ENCODE results near the gene TASP1.
"Not testable (repeated sequence)": the region's sequence is repeated elsewhere in the genome, so short reads cannot be mapped to it uniquely, and the experiment has no call there.

TASP1 gene

GRCh38 chr20:13648291-13649228, 9.8 kb upstream of the TASP1 start:
- DNase-seq: no peak

- peak; percentile 31 for DNase-seq
Measured at GRCh38 chr20:13644010-13644409, 5.3 kb upstream of the TASP1 start.

GRCh38 chr20:13639150-13639497, 392 bp upstream of the TASP1 start:
- DNase-seq: no peak

- DNase-seq: no peak
Measured at GRCh38 chr20:13638162-13638495, 603 bp downstream of the TASP1 start.

- no peak for DNase-seq
Measured at GRCh38 chr20:13632431-13632830, 6.3 kb downstream of the TASP1 start.

GRCh38 chr20:13627525-13627924, 11.2 kb downstream of the TASP1 start:
- peak; percentile 23 for DNase-seq

- no peak for DNase-seq
Measured at GRCh38 chr20:13626724-13627123, 12.0 kb downstream of the TASP1 start.

GRCh38 chr20:13625304-13625979, 13.3 kb downstream of the TASP1 start:
- no peak for DNase-seq

GRCh38 chr20:13619415-13619814, 19.3 kb downstream of the TASP1 start:
- DNase-seq: peak; percentile 50

- not testable (repeated sequence) for DNase-seq
Measured at GRCh38 chr20:13618456-13618855, 20.3 kb downstream of the TASP1 start.

- not testable (repeated sequence) for DNase-seq
Measured at GRCh38 chr20:13617585-13617984, 21.1 kb downstream of the TASP1 start.

GRCh38 chr20:13616713-13617112, 22.0 kb downstream of the TASP1 start:
- DNase-seq: not testable (repeated sequence)

GRCh38 chr20:13613917-13614316, 24.8 kb downstream of the TASP1 start:
- peak; percentile 9 for DNase-seq

GRCh38 chr20:13611611-13612125, 27.1 kb downstream of the TASP1 start:
- DNase-seq: no peak

GRCh38 chr20:13610184-13610583, 28.5 kb downstream of the TASP1 start:
- DNase-seq: no peak

GRCh38 chr20:13608066-13608465, 30.7 kb downstream of the TASP1 start:
- no peak for DNase-seq

- not testable (repeated sequence) for DNase-seq
Measured at GRCh38 chr20:13593423-13593822, 45.3 kb downstream of the TASP1 start.

- no peak for DNase-seq
Measured at GRCh38 chr20:13588049-13588448, 50.7 kb downstream of the TASP1 start.

GRCh38 chr20:13587370-13587769, 51.4 kb downstream of the TASP1 start:
- no peak for DNase-seq

GRCh38 chr20:13586133-13586532, 52.6 kb downstream of the TASP1 start:
- no peak for DNase-seq

GRCh38 chr20:13581451-13581850, 57.3 kb downstream of the TASP1 start:
- no peak for DNase-seq

GRCh38 chr20:13580707-13581106, 58.0 kb downstream of the TASP1 start:
- no peak for DNase-seq

GRCh38 chr20:13574071-13574470, 64.7 kb downstream of the TASP1 start:
- no peak for DNase-seq

- DNase-seq: no peak
Measured at GRCh38 chr20:13571662-13572061, 67.1 kb downstream of the TASP1 start.

All from fibroblast of skin of back (primary cell).